ENCODE measurements around the gene MACC1. TPM values are rescaled to one million over a fixed set of nuclear protein-coding genes. Genes with fewer than 3 reads are reported as not detected.

The MACC1 gene
- total RNA-seq, 1 experiment from 2014 or later: 7.9 TPM

DNA sequence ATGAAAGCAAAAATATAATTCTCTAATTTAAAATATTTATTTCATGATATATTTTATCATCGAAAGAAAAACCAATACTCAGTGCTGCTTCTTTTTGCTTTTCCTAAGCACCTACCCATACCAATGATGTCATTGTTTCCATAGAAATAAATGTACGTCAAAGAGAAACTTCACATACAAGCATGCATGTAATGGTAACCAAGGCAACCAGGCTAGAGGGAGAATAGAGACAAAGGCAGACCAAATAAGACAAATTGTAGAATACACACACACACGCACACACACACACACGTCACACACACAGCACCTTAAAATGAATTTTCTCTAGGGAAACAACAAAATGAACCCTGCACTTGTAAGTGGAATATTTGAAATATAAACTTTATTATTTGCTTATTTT is 75.5 kb downstream of the MACC1 start:
- no peak overlapping the region for H3K4me3 ChIP-seq (ENCODE audit: low read length)
- no peaks in the 10 kb centered on the region for H3K27me3 ChIP-seq (ENCODE audit: low read length)
- no peaks in the 10 kb centered on the region for H3K9me3 ChIP-seq (ENCODE audit: low read length)
- no peaks in the 10 kb centered on the region for H3F3A ChIP-seq (ENCODE audit: low read length, unreplicated experiment)
- H3K36me3 ChIP-seq (ENCODE audit: low read depth, low read length): no peaks in the 10 kb centered on the region; the same call in 1 of the 2 replicates
- intact Hi-C loops (cut with micrococcal nuclease): no loop called here
- H3K9me2 ChIP-seq (replicated peaks; ENCODE audit: low read length): no peaks in the 10 kb centered on the region
- H3K9ac ChIP-seq (ENCODE audit: low read length): no peak overlapping the region
- ATAC-seq (no peak), DNase-seq (no peak)
- BruUV-seq (replicated peaks): no TSS peak
- TF ChIP-seq EZH2 (IDR thresholded peaks at IDR 0.05; ENCODE audit: low read length, unreplicated experiment) (no peak), CTCF (conservative IDR thresholded peaks at IDR 0.05; ENCODE audit: low read depth, low read length) (no peak), EZH2phosphoT487 (IDR thresholded peaks at IDR 0.05; ENCODE audit: borderline replicate concordance, low read length) (no peak)
- no peak overlapping the region for H3K27ac ChIP-seq (ENCODE audit: low read length)
- no peaks in the 10 kb centered on the region for H3K79me2 ChIP-seq (ENCODE audit: low read length)
- no peak overlapping the region for H2AFZ ChIP-seq (ENCODE audit: low read length)
- no peaks in the 10 kb centered on the region for H4K20me1 ChIP-seq (ENCODE audit: low read length)
- no peak overlapping the region for H3K4me2 ChIP-seq (ENCODE audit: low read length)
- ChIA-PET POLR2A (ENCODE audit: unreplicated experiment) (no interaction called here), CTCF (no interaction called here)
- no peaks in the 10 kb centered on the region for H3K4me1 ChIP-seq (ENCODE audit: insufficient read depth, low read length)

GRCh38 chr7:20141002-20141345 is 76.2 kb downstream of the MACC1 start:
- Histone ChIP-seq H3K4me3 (ENCODE audit: low read length) (no peak overlapping the region), H4K20me1 (ENCODE audit: low read length) (no peaks in the 10 kb centered on the region), H3K4me2 (ENCODE audit: low read length) (no peak overlapping the region), H3F3A (ENCODE audit: low read length, unreplicated experiment) (no peaks in the 10 kb centered on the region), H3K27ac (ENCODE audit: low read length) (no peak overlapping the region), H3K27me3 (ENCODE audit: low read length) (no peaks in the 10 kb centered on the region), H3K9me2 (replicated peaks; ENCODE audit: low read length) (no peaks in the 10 kb centered on the region), H3K4me1 (ENCODE audit: insufficient read depth, low read length) (no peaks in the 10 kb centered on the region), H3K36me3 (ENCODE audit: low read depth, low read length) (no peaks in the 10 kb centered on the region; the same call in 1 of the 2 replicates), H3K9ac (ENCODE audit: low read length) (no peak overlapping the region), H2AFZ (ENCODE audit: low read length) (no peak overlapping the region), H3K9me3 (ENCODE audit: low read length) (no peaks in the 10 kb centered on the region), H3K79me2 (ENCODE audit: low read length) (no peaks in the 10 kb centered on the region)
- ChIA-PET CTCF (no interaction called here), POLR2A (ENCODE audit: unreplicated experiment) (no interaction called here)
- DNase-seq (no peak), ATAC-seq (no peak)
- intact Hi-C loops (cut with micrococcal nuclease): no loop called here
- TF ChIP-seq EZH2 (IDR thresholded peaks at IDR 0.05; ENCODE audit: low read length, unreplicated experiment): no peak
- TF ChIP-seq EZH2phosphoT487 (IDR thresholded peaks at IDR 0.05; ENCODE audit: borderline replicate concordance, low read length): no peak
- TF ChIP-seq CTCF (conservative IDR thresholded peaks at IDR 0.05; ENCODE audit: low read depth, low read length): no peak
- no TSS peak for BruUV-seq (replicated peaks)

DNA sequence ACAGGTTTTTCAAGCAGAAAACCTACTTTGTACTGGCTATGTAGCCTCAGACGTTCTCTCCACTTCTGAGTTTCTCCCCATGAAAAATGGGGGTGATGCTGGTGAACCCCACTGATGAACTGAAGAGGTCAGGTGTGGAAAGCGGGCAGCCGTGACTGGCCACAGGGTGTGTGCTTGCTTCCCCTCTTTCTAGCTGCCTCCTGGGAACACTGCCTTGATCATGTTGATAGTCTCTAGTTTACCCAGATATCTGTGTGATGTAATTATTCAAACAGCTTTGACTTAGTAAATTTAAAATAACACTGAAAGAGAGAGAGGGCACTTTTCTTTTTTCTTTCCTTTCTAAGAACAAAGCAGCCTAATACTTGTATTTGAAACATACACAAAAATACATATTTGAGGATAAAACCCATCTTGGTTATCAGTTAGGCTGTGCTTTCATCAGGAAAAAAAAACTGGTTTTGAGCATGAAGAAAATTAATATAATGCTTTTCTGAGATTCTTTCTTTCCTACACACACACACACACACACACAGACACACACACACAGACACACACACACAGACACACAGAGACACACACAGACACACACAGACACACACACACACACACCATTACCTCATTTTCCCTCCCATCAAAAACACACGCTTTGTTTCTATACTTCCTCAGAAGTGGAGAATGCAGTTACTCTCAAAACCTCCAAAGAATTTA is 76.7 kb downstream of the MACC1 start:
- ATAC-seq (no peak), DNase-seq (no peak)
- ChIA-PET POLR2A (ENCODE audit: unreplicated experiment) (no interaction called here), CTCF (no interaction called here)
- H3K9me2 ChIP-seq (replicated peaks; ENCODE audit: low read length): no peaks in the 10 kb centered on the region
- BruUV-seq (replicated peaks): no TSS peak
- TF ChIP-seq EZH2 (IDR thresholded peaks at IDR 0.05; ENCODE audit: low read length, unreplicated experiment) (no peak), EZH2phosphoT487 (IDR thresholded peaks at IDR 0.05; ENCODE audit: borderline replicate concordance, low read length) (no peak), CTCF (conservative IDR thresholded peaks at IDR 0.05; ENCODE audit: low read depth, low read length) (no peak)
- H2AFZ ChIP-seq (ENCODE audit: low read length): no peak overlapping the region
- H3K4me2 ChIP-seq (ENCODE audit: low read length): no peak overlapping the region
- H3K4me1 ChIP-seq (ENCODE audit: insufficient read depth, low read length): no peaks in the 10 kb centered on the region
- no peak overlapping the region for H3K27ac ChIP-seq (ENCODE audit: low read length)
- H3F3A ChIP-seq (ENCODE audit: low read length, unreplicated experiment): no peaks in the 10 kb centered on the region
- H3K79me2 ChIP-seq (ENCODE audit: low read length): no peaks in the 10 kb centered on the region
- no peak overlapping the region for H3K9ac ChIP-seq (ENCODE audit: low read length)
- no peaks in the 10 kb centered on the region; the same call in 1 of the 2 replicates for H3K36me3 ChIP-seq (ENCODE audit: low read depth, low read length)
- no peaks in the 10 kb centered on the region for H4K20me1 ChIP-seq (ENCODE audit: low read length)
- H3K9me3 ChIP-seq (ENCODE audit: low read length): no peaks in the 10 kb centered on the region
- H3K4me3 ChIP-seq (ENCODE audit: low read length): no peak overlapping the region
- no peaks in the 10 kb centered on the region for H3K27me3 ChIP-seq (ENCODE audit: low read length)
- intact Hi-C loops (cut with micrococcal nuclease): no loop called here

Data from PC-3 (cell line).